ENCODE measurements around the gene ASMTL. TPM values are rescaled to one million over a fixed set of nuclear protein-coding genes. Genes with fewer than 3 reads are reported as not detected.
"Not testable (repeated sequence)": the region's sequence is repeated elsewhere in the genome, so short reads cannot be mapped to it uniquely, and the experiment has no call there.

ASMTL gene
- total RNA-seq, 2 experiments from 2014 or later: 34.6 to 39.3 TPM

DNA sequence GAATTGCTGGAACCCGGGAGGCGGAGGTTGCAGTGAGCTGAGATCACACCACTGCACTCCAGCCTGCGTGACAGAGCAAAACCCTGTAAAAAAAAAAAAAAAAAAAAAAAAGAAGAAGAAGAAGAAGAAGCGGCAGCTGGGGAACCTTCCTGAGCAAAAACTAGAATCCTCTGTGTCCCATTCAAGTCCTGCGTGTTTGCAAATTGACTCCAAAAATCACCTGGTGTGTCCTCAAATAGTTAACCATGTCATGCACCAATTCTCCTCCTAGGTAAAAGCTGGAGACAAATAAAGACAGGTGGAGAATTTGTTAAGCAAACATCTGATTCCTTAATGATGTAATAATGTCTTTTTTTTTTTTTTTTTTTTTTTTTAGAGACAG, 31.9 kb upstream of the ASMTL start:
- Mint-ChIP-seq H3K27ac (peak overlapping the region; percentile 95), H3K9me3 (peaks cover under 1% of the 10 kb centered on the region), H3K4me1 (ENCODE audit: low read depth) (peaks cover 43% of the 10 kb centered on the region), H3K36me3 (ENCODE audit: low read depth) (peaks cover 83% of the 10 kb centered on the region), H3K4me3 (no peak overlapping the region), H3K27me3 (no peaks in the 10 kb centered on the region)
- ChIA-PET CTCF (no interaction called here), POLR2A (no interaction called here)
- Histone ChIP-seq H3K4me1 (ENCODE audit: insufficient read depth, low read length) (peaks cover 43% of the 10 kb centered on the region), H3K4me3 (ENCODE audit: low read length) (no peak overlapping the region), H3K27me3 (ENCODE audit: control insufficient read depth in 1 of 2, insufficient read depth in 2 of 2, low read length in 2 of 2) (no peaks in the 10 kb centered on the region), H3K9me3 (ENCODE audit: control insufficient read depth in 1 of 2, insufficient read depth in 1 of 2, low read length in 2 of 2) (no peaks in the 10 kb centered on the region), H3K27ac (ENCODE audit: low read depth in 1 of 2, low read length in 2 of 2) (no peak overlapping the region), H3K36me3 (ENCODE audit: insufficient read depth, low read length) (peaks cover 61% of the 10 kb centered on the region)
- DNase-seq (peak in 1 of 14 experiments; percentile 0), ATAC-seq (ENCODE audit: poor library complexity) (no peak)
- intact Hi-C loops (cut with DNase I, micrococcal nuclease): loop anchor here (1.0 to 5.0 kb wide), 2 partner anchors 12 to 53 kb away; partner anchors contain the start of gene P2RY8 (in 1 of the 2)
- TF ChIP-seq, protein P1, sequence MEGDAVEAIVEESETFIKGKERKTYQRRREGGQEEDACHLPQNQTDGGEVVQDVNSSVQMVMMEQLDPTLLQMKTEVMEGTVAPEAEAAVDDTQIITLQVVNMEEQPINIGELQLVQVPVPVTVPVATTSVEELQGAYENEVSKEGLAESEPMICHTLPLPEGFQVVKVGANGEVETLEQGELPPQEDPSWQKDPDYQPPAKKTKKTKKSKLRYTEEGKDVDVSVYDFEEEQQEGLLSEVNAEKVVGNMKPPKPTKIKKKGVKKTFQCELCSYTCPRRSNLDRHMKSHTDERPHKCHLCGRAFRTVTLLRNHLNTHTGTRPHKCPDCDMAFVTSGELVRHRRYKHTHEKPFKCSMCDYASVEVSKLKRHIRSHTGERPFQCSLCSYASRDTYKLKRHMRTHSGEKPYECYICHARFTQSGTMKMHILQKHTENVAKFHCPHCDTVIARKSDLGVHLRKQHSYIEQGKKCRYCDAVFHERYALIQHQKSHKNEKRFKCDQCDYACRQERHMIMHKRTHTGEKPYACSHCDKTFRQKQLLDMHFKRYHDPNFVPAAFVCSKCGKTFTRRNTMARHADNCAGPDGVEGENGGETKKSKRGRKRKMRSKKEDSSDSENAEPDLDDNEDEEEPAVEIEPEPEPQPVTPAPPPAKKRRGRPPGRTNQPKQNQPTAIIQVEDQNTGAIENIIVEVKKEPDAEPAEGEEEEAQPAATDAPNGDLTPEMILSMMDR (IDR thresholded peaks at IDR 0.05): no peak

DNA sequence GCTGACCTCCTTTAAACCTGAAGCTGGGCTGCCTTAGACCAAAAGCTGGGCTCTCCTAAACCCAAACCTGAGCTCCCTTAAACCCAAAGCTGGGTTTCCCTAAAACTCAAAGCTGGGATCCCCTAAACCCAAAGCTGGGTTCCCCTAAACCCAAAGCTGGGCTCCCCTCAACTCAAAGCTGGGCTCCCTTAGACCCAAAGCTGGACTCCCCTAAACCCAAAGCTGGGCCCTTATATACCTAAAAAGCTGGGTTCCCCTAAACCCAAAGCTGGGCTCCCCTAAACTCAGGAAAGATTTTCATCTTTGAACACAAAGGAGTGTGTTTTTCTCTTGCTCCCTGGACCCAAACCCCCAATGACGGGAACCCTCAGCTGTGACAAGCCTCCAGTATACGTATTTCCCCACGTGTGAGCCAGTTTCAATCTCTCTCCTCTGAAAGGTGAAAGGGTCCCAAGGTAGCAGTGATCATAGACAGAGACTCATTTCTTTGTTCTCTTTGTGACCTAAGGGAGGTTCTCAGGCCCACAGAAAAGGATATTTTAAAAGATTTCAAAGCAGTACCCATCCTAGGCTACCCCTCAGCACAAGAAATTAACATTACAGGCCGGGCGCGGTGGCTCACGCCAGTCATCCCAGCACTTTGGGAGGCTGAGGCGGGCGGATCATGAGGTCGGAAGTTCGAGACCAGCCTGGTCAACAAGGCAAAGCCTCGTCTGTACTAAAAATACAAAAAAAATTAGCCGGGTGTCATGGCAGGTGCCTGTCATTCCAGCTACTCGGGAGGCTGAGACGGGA, 31.3 kb upstream of the ASMTL start:
- Mint-ChIP-seq H3K4me3 (peak overlapping the region; percentile 11), H3K36me3 (ENCODE audit: low read depth) (peaks cover 84% of the 10 kb centered on the region), H3K9me3 (peaks cover 2% of the 10 kb centered on the region), H3K27me3 (no peaks in the 10 kb centered on the region), H3K27ac (peak overlapping the region; percentile 95), H3K4me1 (ENCODE audit: low read depth) (peaks cover 48% of the 10 kb centered on the region)
- TF ChIP-seq, protein P1 (IDR thresholded peaks at IDR 0.05): no peak
- Histone ChIP-seq H3K4me1 (ENCODE audit: insufficient read depth, low read length) (peaks cover 43% of the 10 kb centered on the region), H3K27ac (ENCODE audit: low read depth in 1 of 2, low read length in 2 of 2) (peak overlapping the region; percentile 27 to 66), H3K4me3 (ENCODE audit: low read length) (no peak overlapping the region), H3K36me3 (ENCODE audit: insufficient read depth, low read length) (peaks cover 61% of the 10 kb centered on the region), H3K27me3 (ENCODE audit: control insufficient read depth in 1 of 2, insufficient read depth in 2 of 2, low read length in 2 of 2) (no peaks in the 10 kb centered on the region), H3K9me3 (ENCODE audit: control insufficient read depth in 1 of 2, insufficient read depth in 1 of 2, low read length in 2 of 2) (no peaks in the 10 kb centered on the region)
- DNase-seq (peak in 2 of 14 experiments; percentile 3 to 19), ATAC-seq (ENCODE audit: poor library complexity) (no peak)
- CTCF ChIA-PET: no interaction called here
- intact Hi-C loops (cut with DNase I, micrococcal nuclease): loop anchor here (2.0 to 5.0 kb wide), 2 partner anchors 17 to 53 kb away; partner anchors contain the start of gene P2RY8 (in 1 of the 2)
- POLR2A ChIA-PET: no interaction called here

DNA sequence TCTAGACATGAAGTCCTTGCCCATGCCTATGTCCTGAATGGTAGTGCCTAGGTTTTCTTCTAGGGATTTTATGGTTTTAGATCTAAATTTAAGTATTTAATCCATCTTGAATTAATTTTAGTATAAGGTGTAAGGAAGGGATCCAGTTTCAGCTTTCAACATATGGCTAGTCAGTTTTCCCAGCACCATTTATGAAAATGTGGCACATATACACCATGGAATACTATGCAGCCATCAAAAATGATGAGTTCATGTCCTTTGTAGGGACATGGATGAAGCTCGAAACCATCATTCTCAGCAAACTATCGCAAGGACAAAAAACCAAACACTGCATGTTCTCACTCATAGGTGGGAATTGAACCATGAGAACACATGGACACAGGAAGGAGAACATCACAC, 29.8 kb upstream of the ASMTL start:
- ATAC-seq (ENCODE audit: poor library complexity); H3K9me3 ChIP-seq (ENCODE audit: control insufficient read depth in 1 of 2, insufficient read depth in 1 of 2, low read length in 2 of 2); DNase-seq; H3K27me3 Mint-ChIP-seq; CTCF ChIA-PET; H3K27me3 ChIP-seq (ENCODE audit: control insufficient read depth in 1 of 2, insufficient read depth in 2 of 2, low read length in 2 of 2); POLR2A ChIA-PET; H3K9me3 Mint-ChIP-seq: not testable (repeated sequence)
- Histone ChIP-seq H3K36me3 (ENCODE audit: insufficient read depth, low read length) (peaks cover 58% of the 10 kb centered on the region), H3K27ac (ENCODE audit: low read depth in 1 of 2, low read length in 2 of 2) (peak overlapping the region; percentile 59 to 76), H3K4me1 (ENCODE audit: insufficient read depth, low read length) (peaks cover 55% of the 10 kb centered on the region), H3K4me3 (ENCODE audit: low read length) (peak overlapping the region; percentile 27)
- intact Hi-C loops (cut with DNase I, micrococcal nuclease): loop anchor here (1.0 to 5.0 kb wide), 3 partner anchors 10 to 55 kb away; partner anchors contain the start of gene P2RY8 (in 1 of the 2)
- Mint-ChIP-seq H3K27ac (peak overlapping the region; percentile 95), H3K4me1 (ENCODE audit: low read depth) (peaks cover 61% of the 10 kb centered on the region), H3K36me3 (ENCODE audit: low read depth) (peaks cover 83% of the 10 kb centered on the region), H3K4me3 (peak overlapping the region; percentile 73)

Data from CD4-positive, alpha-beta T cell (primary cell).